ENCODE data around the gene CORO2A. TPM values are rescaled to one million over a fixed set of nuclear protein-coding genes. Genes with fewer than 3 reads are reported as not detected.

CORO2A gene
- total and polyA plus RNA-seq, 2 of the 13 experiments (the other 11 are each of a cell fraction or from before 2014, with no cell fraction given): 14.4 to 15.3 TPM

DNA sequence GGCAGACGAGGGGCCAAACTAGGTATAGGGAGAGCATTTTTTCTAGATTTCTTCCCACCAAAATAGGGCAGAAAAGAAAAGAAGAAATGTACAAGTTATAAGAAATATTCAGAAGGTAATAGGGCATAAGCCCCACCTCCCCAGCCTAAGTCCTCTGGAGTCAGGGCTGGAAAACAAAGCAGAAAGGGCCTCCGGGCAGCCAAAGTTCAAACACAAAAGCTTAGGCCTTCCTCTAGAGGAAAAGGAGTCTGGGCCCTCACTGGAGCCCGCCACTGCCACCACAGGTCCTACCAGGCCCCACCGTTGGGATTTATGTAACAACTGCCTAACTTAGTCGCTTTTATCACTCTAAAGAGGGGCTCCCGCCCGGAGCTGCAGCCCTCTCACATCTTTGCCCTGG lies 35.4 kb upstream of the CORO2A start:
- Histone ChIP-seq H3K27me3 (ENCODE audit: control insufficient read depth in 1 of 2, insufficient read depth in 2 of 2, low read length in 2 of 2) (no peaks in the 10 kb centered on the region), H4K20me1 (ENCODE audit: insufficient read depth, low read length) (no peaks in the 10 kb centered on the region), H3K4me2 (ENCODE audit: low read depth, low read length) (peak overlapping the region; percentile 76), H3K4me3 (replicated peaks in 1 of 3; ENCODE audit: insufficient read depth in 1 of 3, low read depth in 2 of 3, low read length in 3 of 3) (peak overlapping the region; percentile 9 to 42 (median 41); a peak in 5 of 6 replicates), H3K9ac (ENCODE audit: insufficient read depth, low read depth, low read length) (peak overlapping the region; percentile 68), H3K4me1 (ENCODE audit: insufficient read depth, low read length) (peaks cover 82% of the 10 kb centered on the region), H2AFZ (ENCODE audit: low read length) (no peak overlapping the region), H3K9me3 (ENCODE audit: low read length) (no peaks in the 10 kb centered on the region), H3K36me3 (replicated peaks in 1 of 2; ENCODE audit: control insufficient read depth in 1 of 2, insufficient read depth in 2 of 2, low read length in 2 of 2) (no peaks in the 10 kb centered on the region; a peak in 1 of 5 replicates), H3K27ac (ENCODE audit: extremely low read length, insufficient read depth, low read length) (peak overlapping the region; percentile 92), H3K79me2 (ENCODE audit: insufficient read depth, low read length) (no peaks in the 10 kb centered on the region)
- DNase-seq (ENCODE audit: low spot score) (peak; percentile 69), FAIRE-seq (no peak), ATAC-seq (peak; percentile 66)
- ChIA-PET POLR2A (interaction anchor here (0.8 to 5.2 kb wide), 15 partner anchors 9 to 531 kb away, joined by 3 to 71 read pairs (median 6); partner anchors contain the start of genes CORO2A, NANS, TBC1D2 and TRIM14), CTCF (ENCODE audit: low intra/inter-chr PET ratio, low total read pairs) (no interaction called here)
- in situ Hi-C loops (cut with HindIII; ENCODE audit: extremely low pct_ligation_motif_present, low pct_unique_long_range_greater_than_20kb) (no loop called here), intact Hi-C loops (cut with micrococcal nuclease; ENCODE audit: unreplicated experiment) (no loop called here)
- WGBS (ENCODE audit: low lambda C conversion rate): 5% methylated on average over 6 of the region's 7 CpGs
- BruUV-seq (replicated peaks): TSS peak; percentile 89
- TF ChIP-seq SOX6 (IDR thresholded peaks at IDR 0.05) (no peak), SOX6 (CRISPR knock-in tag; IDR thresholded peaks at IDR 0.05) (0 out of 2 replicates have a peak, but pooled peaks have one; percentile 6), ZNF33B (CRISPR knock-in tag; IDR thresholded peaks at IDR 0.05) (no peak), ZBTB7B (CRISPR knock-in tag; IDR thresholded peaks at IDR 0.05) (peak; percentile 71; the same call in 1 of the 2 replicates), POLR2A (IDR thresholded peaks at IDR 0.05; ENCODE audit: insufficient read depth in 1 of 2, low read depth in 2 of 2, low read length in 2 of 2) (peak in 1 of 2 experiments; percentile 58; a peak in 2 of 4 replicates), ZKSCAN8 (CRISPR knock-in tag; IDR thresholded peaks at IDR 0.05; ENCODE audit: borderline replicate concordance) (no peak), EP300 (IDR thresholded peaks at IDR 0.05; ENCODE audit: low read depth in 2 of 2, low read length in 2 of 2) (peak in 1 of 2 experiments; percentile 41; a peak in 1 of 4 replicates), EP300 (CRISPR knock-in tag; IDR thresholded peaks at IDR 0.05; ENCODE audit: borderline replicate concordance) (no peak), ZNF503 (CRISPR knock-in tag; IDR thresholded peaks at IDR 0.05) (0 out of 2 replicates have a peak, but pooled peaks have one; percentile 4), ZFY (CRISPR knock-in tag; IDR thresholded peaks at IDR 0.05) (peak; percentile 82), POLR2AphosphoS5 (IDR thresholded peaks at IDR 0.05; ENCODE audit: low read depth, low read length) (0 out of 2 replicates have a peak, but pooled peaks have one; percentile 1), TEAD3 (CRISPR knock-in tag; optimal IDR thresholded peaks at IDR 0.05; ENCODE audit: borderline replicate concordance) (no peak), RARA (CRISPR knock-in tag; IDR thresholded peaks at IDR 0.05) (peak; percentile 23; the same call in 1 of the 2 replicates), ZFP62 (CRISPR knock-in tag; IDR thresholded peaks at IDR 0.05) (no peak), SOX5 (CRISPR knock-in tag; IDR thresholded peaks at IDR 0.05; ENCODE audit: borderline replicate concordance) (0 out of 2 replicates have a peak, but pooled peaks have one; percentile 6), HNF4A (CRISPR knock-in tag; IDR thresholded peaks at IDR 0.05) (peak; percentile 67), HNF4G (IDR thresholded peaks at IDR 0.05; ENCODE audit: borderline replicate concordance, low read depth, low read length) (peak; percentile 63; the same call in 1 of the 2 replicates), HNF4G (CRISPR knock-in tag; IDR thresholded peaks at IDR 0.05; ENCODE audit: borderline replicate concordance, low read depth) (no peak), SSRP1 (CRISPR knock-in tag; IDR thresholded peaks at IDR 0.05) (no peak), SOX13 (IDR thresholded peaks at IDR 0.05) (no peak), SOX13 (CRISPR knock-in tag; conservative IDR thresholded peaks at IDR 0.05 in 1 of 2, IDR thresholded peaks at IDR 0.05 in 1 of 2) (peak in 1 of 2 experiments; percentile 41; a peak in 1 of 4 replicates)
- TF ChIP-seq, protein P1, sequence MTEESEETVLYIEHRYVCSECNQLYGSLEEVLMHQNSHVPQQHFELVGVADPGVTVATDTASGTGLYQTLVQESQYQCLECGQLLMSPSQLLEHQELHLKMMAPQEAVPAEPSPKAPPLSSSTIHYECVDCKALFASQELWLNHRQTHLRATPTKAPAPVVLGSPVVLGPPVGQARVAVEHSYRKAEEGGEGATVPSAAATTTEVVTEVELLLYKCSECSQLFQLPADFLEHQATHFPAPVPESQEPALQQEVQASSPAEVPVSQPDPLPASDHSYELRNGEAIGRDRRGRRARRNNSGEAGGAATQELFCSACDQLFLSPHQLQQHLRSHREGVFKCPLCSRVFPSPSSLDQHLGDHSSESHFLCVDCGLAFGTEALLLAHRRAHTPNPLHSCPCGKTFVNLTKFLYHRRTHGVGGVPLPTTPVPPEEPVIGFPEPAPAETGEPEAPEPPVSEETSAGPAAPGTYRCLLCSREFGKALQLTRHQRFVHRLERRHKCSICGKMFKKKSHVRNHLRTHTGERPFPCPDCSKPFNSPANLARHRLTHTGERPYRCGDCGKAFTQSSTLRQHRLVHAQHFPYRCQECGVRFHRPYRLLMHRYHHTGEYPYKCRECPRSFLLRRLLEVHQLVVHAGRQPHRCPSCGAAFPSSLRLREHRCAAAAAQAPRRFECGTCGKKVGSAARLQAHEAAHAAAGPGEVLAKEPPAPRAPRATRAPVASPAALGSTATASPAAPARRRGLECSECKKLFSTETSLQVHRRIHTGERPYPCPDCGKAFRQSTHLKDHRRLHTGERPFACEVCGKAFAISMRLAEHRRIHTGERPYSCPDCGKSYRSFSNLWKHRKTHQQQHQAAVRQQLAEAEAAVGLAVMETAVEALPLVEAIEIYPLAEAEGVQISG (CRISPR knock-in tag; IDR thresholded peaks at IDR 0.05): 0 out of 2 replicates have a peak, but pooled peaks have one; percentile 8
- TF ChIP-seq, protein P2, sequence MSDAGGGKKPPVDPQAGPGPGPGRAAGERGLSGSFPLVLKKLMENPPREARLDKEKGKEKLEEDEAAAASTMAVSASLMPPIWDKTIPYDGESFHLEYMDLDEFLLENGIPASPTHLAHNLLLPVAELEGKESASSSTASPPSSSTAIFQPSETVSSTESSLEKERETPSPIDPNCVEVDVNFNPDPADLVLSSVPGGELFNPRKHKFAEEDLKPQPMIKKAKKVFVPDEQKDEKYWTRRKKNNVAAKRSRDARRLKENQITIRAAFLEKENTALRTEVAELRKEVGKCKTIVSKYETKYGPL (CRISPR knock-in tag; IDR thresholded peaks at IDR 0.05): peak; percentile 37; the same call in 1 of the 2 replicates

Measured in HepG2 (cell line).